ENCODE results near the gene GFM2. TPM values are rescaled to one million over a fixed set of nuclear protein-coding genes. Genes with fewer than 3 reads are reported as not detected.
"Not testable (repeated sequence)": the region's sequence is repeated elsewhere in the genome, so short reads cannot be mapped to it uniquely, and the experiment has no call there.

The GFM2 gene, protein sequence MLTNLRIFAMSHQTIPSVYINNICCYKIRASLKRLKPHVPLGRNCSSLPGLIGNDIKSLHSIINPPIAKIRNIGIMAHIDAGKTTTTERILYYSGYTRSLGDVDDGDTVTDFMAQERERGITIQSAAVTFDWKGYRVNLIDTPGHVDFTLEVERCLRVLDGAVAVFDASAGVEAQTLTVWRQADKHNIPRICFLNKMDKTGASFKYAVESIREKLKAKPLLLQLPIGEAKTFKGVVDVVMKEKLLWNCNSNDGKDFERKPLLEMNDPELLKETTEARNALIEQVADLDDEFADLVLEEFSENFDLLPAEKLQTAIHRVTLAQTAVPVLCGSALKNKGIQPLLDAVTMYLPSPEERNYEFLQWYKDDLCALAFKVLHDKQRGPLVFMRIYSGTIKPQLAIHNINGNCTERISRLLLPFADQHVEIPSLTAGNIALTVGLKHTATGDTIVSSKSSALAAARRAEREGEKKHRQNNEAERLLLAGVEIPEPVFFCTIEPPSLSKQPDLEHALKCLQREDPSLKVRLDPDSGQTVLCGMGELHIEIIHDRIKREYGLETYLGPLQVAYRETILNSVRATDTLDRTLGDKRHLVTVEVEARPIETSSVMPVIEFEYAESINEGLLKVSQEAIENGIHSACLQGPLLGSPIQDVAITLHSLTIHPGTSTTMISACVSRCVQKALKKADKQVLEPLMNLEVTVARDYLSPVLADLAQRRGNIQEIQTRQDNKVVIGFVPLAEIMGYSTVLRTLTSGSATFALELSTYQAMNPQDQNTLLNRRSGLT
- 26.1 TPM for polyA plus RNA-seq
- long read RNA-seq, donor 1, partial matches to known transcripts: 287 of 376 reads
- long read RNA-seq, donor 1, other reads (novel, unspliced or antisense): 87 of 376 reads
- long read RNA-seq, donor 2, partial matches to known transcripts: 0 of 3 reads
- long read RNA-seq, donor 2, other reads (novel, unspliced or antisense): 0 of 3 reads
- long read RNA-seq, donor 3, transcript GFM2-201 (21 exons, 3,249 nt): major isoform, 8 of 2,269 reads
- long read RNA-seq, donor 3, partial matches to known transcripts: 1,531 of 2,269 reads
- long read RNA-seq, donor 3, other reads (novel, unspliced or antisense): 730 of 2,269 reads
- long read RNA-seq, donor 4, partial matches to known transcripts: 53 of 83 reads
- long read RNA-seq, donor 4, other reads (novel, unspliced or antisense): 30 of 83 reads
- long read RNA-seq, donor 5, partial matches to known transcripts: 338 of 339 reads
- long read RNA-seq, donor 5, other reads (novel, unspliced or antisense): 0 of 339 reads
- long read RNA-seq, donor 6, partial matches to known transcripts: 828 of 1,077 reads
- long read RNA-seq, donor 6, other reads (novel, unspliced or antisense): 247 of 1,077 reads
- long read RNA-seq, donor 7, partial matches to known transcripts: 679 of 679 reads
- long read RNA-seq, donor 7, other reads (novel, unspliced or antisense): 0 of 679 reads
- long read RNA-seq, donor 8, partial matches to known transcripts: 0 of 4 reads
- long read RNA-seq, donor 8, other reads (novel, unspliced or antisense): 0 of 4 reads
- long read RNA-seq, donor 9, transcript GFM2-201 (21 exons, 3,249 nt): major isoform, 7 of 943 reads
- long read RNA-seq, donor 9, partial matches to known transcripts: 936 of 943 reads
- long read RNA-seq, donor 9, other reads (novel, unspliced or antisense): 0 of 943 reads
- long read RNA-seq, donor 10, transcript GFM2-201 (21 exons, 3,249 nt): major isoform, 5 of 1,091 reads
- long read RNA-seq, donor 10, partial matches to known transcripts: 1,079 of 1,091 reads
- long read RNA-seq, donor 10, other reads (novel, unspliced or antisense): 7 of 1,091 reads
- long read RNA-seq, donor 11, partial matches to known transcripts: 561 of 562 reads
- long read RNA-seq, donor 11, other reads (novel, unspliced or antisense): 0 of 562 reads

DNA sequence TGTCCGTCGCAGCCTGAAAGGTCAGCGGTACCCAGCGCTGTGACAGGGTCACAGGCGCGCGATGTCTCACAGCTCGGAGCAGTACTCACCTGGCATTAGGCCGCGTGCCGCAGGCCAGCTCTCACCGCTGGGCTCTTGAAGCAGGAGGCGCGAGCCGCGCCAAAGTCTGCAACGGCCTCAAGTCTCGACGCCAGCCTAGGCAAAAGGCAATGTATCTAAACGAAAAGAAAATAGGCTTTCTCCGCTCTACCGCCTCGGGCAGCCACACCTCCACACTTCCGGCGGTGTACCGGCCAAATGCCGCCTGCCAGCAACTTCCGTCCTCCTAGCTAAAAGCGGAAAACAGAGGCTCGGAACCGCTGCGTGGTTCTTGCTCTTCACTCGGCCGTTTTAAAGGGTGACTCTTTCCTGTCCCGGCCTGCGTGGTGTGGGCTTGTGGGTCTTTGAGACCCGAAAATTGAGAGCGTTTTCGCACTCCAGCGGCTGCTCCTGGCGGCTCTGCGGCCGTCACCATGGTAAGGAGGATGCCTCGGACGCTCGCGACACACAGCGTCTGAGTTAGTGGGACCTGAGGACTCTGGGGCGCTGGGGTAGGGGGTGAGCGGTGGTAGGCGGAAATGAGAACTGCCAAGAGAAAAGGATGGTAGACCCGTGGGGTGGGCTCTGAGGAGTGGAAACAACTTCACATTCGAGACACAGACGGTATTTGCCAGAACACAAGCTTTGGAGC, at the start of gene GFM2, which contains the start of gene NSA2:
Gene GFM2, minus strand, starts transcription at position 269 of the 730 bp plus-strand sequence. CDS start 3,375 bp downstream, outside the sequence.
Gene NSA2, plus strand, starts transcription at position 401 of the 730 bp plus-strand sequence. Its CDS starts 112 bp downstream, at position 513.
- H3K27ac ChIP-seq (ENCODE audit: low read length): peak within 1 kb of the TSS; percentile 76
- WGBS (ENCODE audit: insufficient coverage, low lambda C conversion rate): no CpG with 5 or more reads among the region's 54 CpGs
- H3K4me3 ChIP-seq (ENCODE audit: low read length): peak within 1 kb of the TSS; percentile 99
- peaks cover 16% of the 10 kb centered on the region for H3K4me1 ChIP-seq (ENCODE audit: control insufficient read depth, insufficient read depth, low read length)
- H3K27me3 ChIP-seq (ENCODE audit: control insufficient read depth, insufficient read depth, low read length): no peaks in the 10 kb centered on the region
- H3K9me3 ChIP-seq (ENCODE audit: control insufficient read depth, low read depth, low read length): no peaks in the 10 kb centered on the region
- peaks cover 22% of the 10 kb centered on the region for H3K36me3 ChIP-seq (ENCODE audit: control insufficient read depth, insufficient read depth, low read length)
- peak; percentile 87 to 96 for DNase-seq

DNA sequence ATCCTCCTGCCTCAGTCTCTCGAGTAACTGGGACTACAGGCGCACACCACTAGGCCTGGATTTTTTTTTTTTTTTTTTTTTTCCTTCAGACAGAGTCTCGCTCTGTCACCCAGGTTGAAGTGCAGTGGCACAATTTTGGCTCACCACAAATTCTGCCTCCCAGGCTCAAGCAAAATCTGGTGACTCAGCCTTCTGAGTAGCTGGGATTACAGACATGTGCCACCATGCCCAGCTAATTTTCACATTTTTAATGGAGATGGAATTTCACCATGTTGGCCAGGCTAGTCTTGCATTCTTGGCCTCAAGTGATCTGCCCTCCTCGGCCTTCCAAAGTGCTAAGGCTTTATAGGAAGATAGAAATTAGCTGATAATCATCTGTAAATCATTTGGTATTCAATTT, 44.0 kb upstream of the GFM2 start:
- Histone ChIP-seq H3K4me1 (ENCODE audit: control insufficient read depth, insufficient read depth, low read length) (no peaks in the 10 kb centered on the region), H3K27me3 (ENCODE audit: control insufficient read depth, insufficient read depth, low read length) (no peaks in the 10 kb centered on the region), H3K27ac (ENCODE audit: low read length) (no peak overlapping the region), H3K9me3 (ENCODE audit: control insufficient read depth, low read depth, low read length) (no peaks in the 10 kb centered on the region), H3K4me3 (ENCODE audit: low read length) (no peak overlapping the region), H3K36me3 (ENCODE audit: control insufficient read depth, insufficient read depth, low read length) (no peaks in the 10 kb centered on the region)
- WGBS (ENCODE audit: insufficient coverage, low lambda C conversion rate): no CpG with 5 or more reads among the region's 4 CpGs
- DNase-seq: no peak

DNA sequence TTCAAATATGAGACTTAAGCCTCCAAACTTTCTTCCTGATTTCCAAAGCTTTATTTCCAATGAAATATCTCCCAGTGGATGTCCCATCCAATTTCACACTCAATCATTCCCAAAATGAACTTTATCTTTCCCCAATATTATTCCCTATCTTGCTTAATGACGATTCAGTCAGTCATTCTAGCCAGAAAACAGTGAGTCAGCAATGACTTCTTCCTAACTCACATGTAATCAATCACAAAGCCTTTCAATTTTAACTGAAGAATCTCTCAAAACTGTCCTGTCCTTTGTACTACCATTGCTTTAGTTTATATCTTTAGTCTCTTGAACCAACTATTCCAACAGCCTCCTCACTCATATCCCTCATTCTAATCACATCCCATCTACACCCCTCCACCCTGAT, 35.0 kb upstream of the GFM2 start:
- Histone ChIP-seq H3K4me3 (ENCODE audit: low read length) (no peak overlapping the region), H3K27me3 (ENCODE audit: control insufficient read depth, insufficient read depth, low read length) (no peaks in the 10 kb centered on the region), H3K27ac (ENCODE audit: low read length) (no peak overlapping the region), H3K4me1 (ENCODE audit: control insufficient read depth, insufficient read depth, low read length) (no peaks in the 10 kb centered on the region), H3K36me3 (ENCODE audit: control insufficient read depth, insufficient read depth, low read length) (no peaks in the 10 kb centered on the region), H3K9me3 (ENCODE audit: control insufficient read depth, low read depth, low read length) (no peaks in the 10 kb centered on the region)
- no CpG with 5 or more reads among the region's 1 CpG for WGBS (ENCODE audit: insufficient coverage, low lambda C conversion rate)
- no peak for DNase-seq

DNA sequence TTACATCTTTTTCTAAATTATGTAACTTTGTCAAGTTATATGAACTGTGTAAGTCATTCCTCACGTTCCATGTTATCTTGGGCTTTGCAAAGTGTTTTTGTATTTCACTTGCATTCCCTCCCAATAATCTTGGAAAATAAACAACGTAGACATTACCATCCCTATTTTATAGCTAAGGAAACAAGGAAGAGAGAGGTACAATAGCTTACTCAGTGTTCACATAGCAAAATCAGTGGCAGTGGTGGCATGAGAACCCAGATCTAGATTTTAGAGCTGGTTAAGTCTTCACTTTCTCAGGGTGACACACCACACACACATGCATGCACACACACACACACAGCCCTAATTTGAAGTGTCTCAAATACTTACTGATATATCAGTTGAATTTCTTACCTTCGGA, 34.3 kb upstream of the GFM2 start:
- Histone ChIP-seq H3K27me3 (ENCODE audit: control insufficient read depth, insufficient read depth, low read length) (no peaks in the 10 kb centered on the region), H3K36me3 (ENCODE audit: control insufficient read depth, insufficient read depth, low read length) (no peaks in the 10 kb centered on the region), H3K4me3 (ENCODE audit: low read length) (no peak overlapping the region), H3K9me3 (ENCODE audit: control insufficient read depth, low read depth, low read length) (no peaks in the 10 kb centered on the region), H3K4me1 (ENCODE audit: control insufficient read depth, insufficient read depth, low read length) (no peaks in the 10 kb centered on the region), H3K27ac (ENCODE audit: low read length) (no peak overlapping the region)
- DNase-seq: no peak
- 100% methylated on average over 1 of the region's 3 CpGs for WGBS (ENCODE audit: insufficient coverage, low lambda C conversion rate)

DNA sequence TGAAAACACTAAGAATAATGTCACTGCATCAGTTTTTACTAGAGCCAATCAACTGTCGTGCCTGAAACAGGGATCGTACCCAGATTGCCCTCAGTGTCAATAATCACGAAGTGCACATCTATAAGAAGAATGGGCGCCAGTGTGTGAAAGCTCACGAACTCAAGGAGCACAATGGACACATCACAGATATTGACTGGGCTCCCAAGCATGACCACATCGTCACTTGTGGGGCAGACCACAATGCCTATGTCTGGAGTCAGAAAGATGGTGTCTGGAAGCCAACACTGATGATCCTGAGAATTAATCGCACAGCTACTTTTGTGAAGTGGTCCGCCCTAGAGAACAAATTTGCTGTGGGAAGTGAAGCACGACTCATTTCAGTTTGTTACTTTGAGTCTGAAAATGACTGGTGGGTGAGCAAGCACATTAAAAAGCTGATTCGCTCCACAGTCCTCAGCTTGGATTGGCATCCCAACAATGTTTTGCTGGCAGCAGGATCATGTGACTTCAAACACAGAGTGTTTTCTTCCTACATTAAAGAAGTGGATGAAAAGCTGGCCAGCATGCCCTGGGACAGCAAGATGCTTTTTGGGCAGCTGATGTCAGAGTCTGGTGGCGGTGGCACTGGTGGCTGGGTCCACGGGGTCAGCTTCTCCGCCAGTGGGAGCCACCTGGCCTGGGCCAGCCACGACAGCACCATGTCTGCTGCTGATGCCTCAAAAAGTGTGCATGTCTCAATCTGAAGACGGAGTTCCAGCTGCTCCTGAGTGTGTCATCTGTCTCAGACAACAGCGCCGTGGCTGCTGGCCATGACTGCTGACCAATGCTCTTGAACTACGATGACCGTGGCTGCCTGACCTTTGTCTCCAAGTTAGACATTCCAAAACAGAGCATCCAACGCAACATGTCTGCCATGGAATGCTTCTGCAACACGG, 32.3 kb upstream of the GFM2 start:
- no peaks in the 10 kb centered on the region for H3K9me3 ChIP-seq (ENCODE audit: control insufficient read depth, low read depth, low read length)
- H3K4me1 ChIP-seq (ENCODE audit: control insufficient read depth, insufficient read depth, low read length): no peaks in the 10 kb centered on the region
- DNase-seq: no peak
- WGBS (ENCODE audit: insufficient coverage, low lambda C conversion rate): no CpG with 5 or more reads among the region's 21 CpGs
- H3K36me3 ChIP-seq (ENCODE audit: control insufficient read depth, insufficient read depth, low read length): no peaks in the 10 kb centered on the region
- H3K27me3 ChIP-seq (ENCODE audit: control insufficient read depth, insufficient read depth, low read length): no peaks in the 10 kb centered on the region
- H3K27ac ChIP-seq (ENCODE audit: low read length): no peak overlapping the region
- H3K4me3 ChIP-seq (ENCODE audit: low read length): no peak overlapping the region

DNA sequence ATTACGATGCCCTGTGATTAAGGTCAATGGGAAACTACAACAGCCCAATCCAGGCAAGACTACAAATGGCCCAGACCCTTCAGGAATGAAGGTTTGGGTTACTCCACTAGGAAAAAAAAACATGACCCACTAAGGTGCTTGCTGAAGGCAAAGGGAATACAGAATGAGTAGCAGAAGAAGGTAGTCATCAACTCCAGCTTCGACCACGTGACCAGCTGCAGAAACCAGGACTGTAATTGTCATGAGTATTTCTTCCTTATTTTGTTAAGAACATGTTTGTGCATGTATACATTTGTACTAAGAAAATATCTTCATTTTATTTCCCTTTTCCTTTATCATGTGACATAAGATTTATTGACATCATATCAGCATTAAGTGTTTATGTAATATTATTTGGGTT, 24.8 kb upstream of the GFM2 start:
- not testable (repeated sequence) for H3K4me1 ChIP-seq (ENCODE audit: control insufficient read depth, insufficient read depth, low read length); H3K27ac ChIP-seq (ENCODE audit: low read length); H3K36me3 ChIP-seq (ENCODE audit: control insufficient read depth, insufficient read depth, low read length); H3K9me3 ChIP-seq (ENCODE audit: control insufficient read depth, low read depth, low read length); H3K4me3 ChIP-seq (ENCODE audit: low read length); H3K27me3 ChIP-seq (ENCODE audit: control insufficient read depth, insufficient read depth, low read length); DNase-seq
- WGBS (ENCODE audit: insufficient coverage, low lambda C conversion rate): no CpG with 5 or more reads among the region's 3 CpGs

DNA sequence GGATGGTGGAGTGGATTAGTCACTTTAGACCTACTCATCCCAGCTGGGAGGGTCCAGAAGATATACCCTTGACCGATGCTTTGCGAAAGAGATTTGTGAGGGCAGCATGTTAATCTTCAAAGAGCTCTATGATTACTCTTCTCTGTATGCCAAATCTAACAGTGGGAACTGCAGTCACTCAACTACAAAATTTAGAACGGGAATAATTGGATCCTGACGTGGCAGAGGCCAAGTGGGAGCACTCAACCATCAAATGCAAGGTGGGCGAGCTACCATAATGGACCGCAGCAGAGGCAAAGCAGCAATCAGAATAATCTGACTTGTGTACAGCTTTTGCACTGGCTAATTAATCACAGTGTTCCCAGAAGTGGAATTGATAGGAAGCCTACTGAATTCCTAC, 20.5 kb upstream of the GFM2 start:
- WGBS (ENCODE audit: insufficient coverage, low lambda C conversion rate): no CpG with 5 or more reads among the region's 6 CpGs
- no peaks in the 10 kb centered on the region for H3K4me1 ChIP-seq (ENCODE audit: control insufficient read depth, insufficient read depth, low read length)
- DNase-seq: no peak
- no peaks in the 10 kb centered on the region for H3K36me3 ChIP-seq (ENCODE audit: control insufficient read depth, insufficient read depth, low read length)
- H3K4me3 ChIP-seq (ENCODE audit: low read length): no peak overlapping the region
- no peaks in the 10 kb centered on the region for H3K27me3 ChIP-seq (ENCODE audit: control insufficient read depth, insufficient read depth, low read length)
- H3K27ac ChIP-seq (ENCODE audit: low read length): no peak overlapping the region
- H3K9me3 ChIP-seq (ENCODE audit: control insufficient read depth, low read depth, low read length): no peaks in the 10 kb centered on the region

DNA sequence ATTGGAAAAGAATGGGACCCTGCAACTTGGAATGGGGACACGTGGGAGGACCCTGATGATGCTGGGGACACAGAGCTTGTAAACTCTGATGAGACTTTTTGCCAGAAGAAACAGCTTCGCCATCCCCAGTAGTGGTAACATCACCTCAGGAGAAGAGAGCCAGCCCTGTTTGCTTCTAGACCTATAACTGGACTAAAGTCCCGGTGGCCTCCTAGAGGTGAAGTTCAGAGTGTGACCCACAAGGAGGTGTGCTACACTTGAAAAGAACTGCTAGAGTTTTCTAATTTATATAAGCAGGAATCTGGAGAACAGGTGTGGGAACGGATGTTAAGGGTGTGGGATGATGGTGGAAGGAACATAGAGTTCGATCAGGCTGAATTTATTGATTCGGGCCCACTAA, 19.9 kb upstream of the GFM2 start:
- no peaks in the 10 kb centered on the region for H3K36me3 ChIP-seq (ENCODE audit: control insufficient read depth, insufficient read depth, low read length)
- no peak overlapping the region for H3K4me3 ChIP-seq (ENCODE audit: low read length)
- H3K27ac ChIP-seq (ENCODE audit: low read length): no peak overlapping the region
- H3K4me1 ChIP-seq (ENCODE audit: control insufficient read depth, insufficient read depth, low read length): no peaks in the 10 kb centered on the region
- WGBS (ENCODE audit: insufficient coverage, low lambda C conversion rate): 100% methylated on average over 3 of the region's 6 CpGs
- no peak for DNase-seq
- no peaks in the 10 kb centered on the region for H3K27me3 ChIP-seq (ENCODE audit: control insufficient read depth, insufficient read depth, low read length)
- H3K9me3 ChIP-seq (ENCODE audit: control insufficient read depth, low read depth, low read length): no peaks in the 10 kb centered on the region

All from large intestine (tissue), 12 donors.